ENCODE measurements around the gene NUCKS1. TPM values are rescaled to one million over a fixed set of nuclear protein-coding genes. Genes with fewer than 3 reads are reported as not detected.

Gene NUCKS1
- total and polyA plus RNA-seq, 2 of the 8 experiments (the other 6 are each of a cell fraction or from before 2014, with no cell fraction given), result 126 to 461 TPM

GRCh38 chr1:205767248-205767647, 17.3 kb upstream of the NUCKS1 start (continued):
- TF ChIP-seq CHD7 (IDR thresholded peaks at IDR 0.05; ENCODE audit: insufficient replicate concordance, low read length), result no peak

Data from H1 (cell line).